ENCODE results near the gene LMX1B. TPM values are rescaled to one million over a fixed set of nuclear protein-coding genes. Genes with fewer than 3 reads are reported as not detected.
A peak's percentile ranks its signal among the peaks of the same experiment; 100 is the strongest.

Gene LMX1B
- total and polyA plus RNA-seq, 11 donors: 0.15 to 1.1 (median 0.39) TPM

DNA sequence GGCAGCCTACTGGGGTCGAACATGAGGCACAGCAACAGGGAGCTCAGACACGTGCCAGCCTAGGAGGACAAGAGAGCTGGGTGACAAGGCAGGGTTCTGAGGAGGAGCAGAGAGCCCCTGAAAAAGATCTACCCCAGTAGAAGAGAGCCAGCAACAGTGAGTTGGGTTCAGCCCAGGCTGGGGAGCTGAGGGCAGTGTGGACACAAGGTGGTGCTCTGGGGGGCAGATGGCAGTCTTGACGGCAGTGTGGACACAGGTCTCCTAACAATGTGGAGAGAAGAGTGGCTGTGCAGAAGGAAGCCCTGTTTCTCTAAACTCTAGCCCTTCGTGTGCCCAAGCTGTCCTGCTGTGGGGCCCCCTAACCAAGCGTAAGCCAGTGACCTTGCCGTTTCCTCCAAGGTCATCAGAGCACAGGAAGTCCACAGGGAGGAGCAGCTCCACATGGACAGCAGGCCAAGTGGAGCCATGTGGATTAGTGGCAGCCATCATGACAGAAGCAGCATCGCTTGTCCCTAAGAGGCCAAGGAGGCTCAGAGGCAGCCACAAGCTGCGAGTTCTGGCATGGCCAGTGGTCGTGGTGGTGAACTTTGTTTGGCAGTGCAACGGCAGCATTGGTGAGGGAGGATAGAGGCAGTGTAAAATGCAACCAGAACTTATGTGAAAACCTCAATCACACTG lies 25.1 kb upstream of the LMX1B start:
- Histone ChIP-seq H3K9me3 (no peaks in the 10 kb centered on the region), H3K4me3 (no peak overlapping the region), H3K36me3 (no peaks in the 10 kb centered on the region), H3K27me3 (peaks cover 0 to 10% (median 0%) of the 10 kb centered on the region in 9 donors), H3K4me1 (peaks cover 0 to 28% (median 24%) of the 10 kb centered on the region in 12 donors), H3K27ac (peak overlapping the region in 8 of 12 donors; percentile 9 to 89 (median 76))
- TF ChIP-seq CTCF (IDR thresholded peaks at IDR 0.05) (no peak), POLR2A (IDR thresholded peaks at IDR 0.05) (no peak)
- ATAC-seq: no peak
- WGBS, 4 donors: 68 to 77% (median 73%) methylated on average over 9 to 10 of the region's 10 CpGs
- peak in 1 of 5 donors; percentile 51 for DNase-seq
- intact Hi-C loops (cut with DNase I): no loop called here

- Histone ChIP-seq H3K27me3 (peaks cover 0 to 11% (median 0%) of the 10 kb centered on the region in 9 donors), H3K4me1 (peaks cover 0 to 28% (median 24%) of the 10 kb centered on the region in 12 donors), H3K27ac (peak overlapping the region in 3 of 12 donors; percentile 49 to 86 (median 85)), H3K36me3 (no peaks in the 10 kb centered on the region), H3K9me3 (no peaks in the 10 kb centered on the region), H3K4me3 (no peak overlapping the region)
- intact Hi-C loops (cut with DNase I): no loop called here
- ATAC-seq (peak in 2 of 4 donors; percentile 46 to 47), DNase-seq (peak in 3 of 5 donors; percentile 46 to 62 (median 49))
- 77 to 85% (median 79%) methylated on average over 6 of the region's 6 CpGs for WGBS, 4 donors
- TF ChIP-seq CTCF (IDR thresholded peaks at IDR 0.05) (no peak), POLR2A (IDR thresholded peaks at IDR 0.05) (no peak)
Observed at GRCh38 chr9:126589349-126589748, 24.4 kb upstream of the LMX1B start.

DNA sequence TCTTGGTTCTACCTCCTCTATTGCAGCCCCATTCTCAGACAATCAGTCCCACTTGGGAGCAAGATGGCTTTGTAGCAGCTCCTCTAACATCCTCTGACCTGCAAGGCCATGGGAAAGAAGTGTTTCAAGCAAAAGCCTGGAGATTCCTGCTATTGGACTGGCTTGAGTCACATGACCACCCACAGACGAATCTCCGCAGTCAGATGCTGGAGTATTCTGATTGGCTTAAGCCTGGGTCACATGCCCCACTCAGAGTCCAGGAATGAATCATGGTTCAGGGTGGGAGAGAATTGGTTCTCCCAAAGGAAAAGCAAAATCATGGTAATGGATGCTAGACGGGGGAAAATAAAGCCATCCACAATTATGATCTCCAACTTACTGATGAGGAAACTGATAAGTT lies 22.6 kb upstream of the LMX1B start:
- Histone ChIP-seq H3K27ac (no peak overlapping the region), H3K9me3 (no peaks in the 10 kb centered on the region), H3K4me1 (peaks cover 0 to 28% (median 24%) of the 10 kb centered on the region in 12 donors), H3K27me3 (peaks cover 0 to 21% (median 0%) of the 10 kb centered on the region in 9 donors), H3K36me3 (no peaks in the 10 kb centered on the region), H3K4me3 (no peak overlapping the region)
- intact Hi-C loops (cut with DNase I): no loop called here
- WGBS, 4 donors: 71 to 79% (median 74%) methylated on average over 3 of the region's 3 CpGs
- TF ChIP-seq POLR2A (IDR thresholded peaks at IDR 0.05) (no peak), CTCF (IDR thresholded peaks at IDR 0.05) (no peak)
- DNase-seq: no peak
- ATAC-seq: no peak

- TF ChIP-seq POLR2A (IDR thresholded peaks at IDR 0.05) (no peak), CTCF (IDR thresholded peaks at IDR 0.05) (no peak)
- DNase-seq: no peak
- intact Hi-C loops (cut with DNase I): no loop called here
- H3K27ac ChIP-seq: no peak overlapping the region
- peaks cover 0 to 25% (median 21%) of the 10 kb centered on the region in 12 donors for H3K4me1 ChIP-seq
- ATAC-seq: no peak
- H3K36me3 ChIP-seq: no peaks in the 10 kb centered on the region
- 72 to 85% (median 76%) methylated on average over 3 of the region's 3 CpGs for WGBS, 4 donors
- H3K9me3 ChIP-seq: no peaks in the 10 kb centered on the region
- no peak overlapping the region for H3K4me3 ChIP-seq
- H3K27me3 ChIP-seq: peaks cover 0 to 27% (median 0%) of the 10 kb centered on the region in 9 donors
Observed at GRCh38 chr9:126591922-126592321, 21.8 kb upstream of the LMX1B start.
